ENCODE measurements around the gene TMEM59.

DNA sequence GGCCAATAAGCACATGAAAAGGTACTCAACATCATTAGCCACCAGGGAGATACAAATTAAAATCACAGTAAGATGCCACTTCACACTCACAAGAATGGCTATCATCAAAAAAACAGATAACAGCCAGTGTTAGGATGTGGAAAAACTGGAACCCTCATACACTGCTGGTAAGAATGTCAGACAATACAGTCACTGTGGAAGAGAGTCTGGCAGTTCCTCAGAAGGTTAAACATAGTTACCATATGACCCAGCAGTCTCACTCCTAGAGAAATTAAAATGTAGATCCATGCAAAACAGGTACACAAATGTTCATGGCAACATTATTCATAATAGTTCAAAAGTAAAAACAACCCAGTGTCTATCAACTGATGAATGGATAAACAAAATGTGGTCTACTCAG is 68.3 kb downstream of the TMEM59 start:
- TF ChIP-seq, protein P1, sequence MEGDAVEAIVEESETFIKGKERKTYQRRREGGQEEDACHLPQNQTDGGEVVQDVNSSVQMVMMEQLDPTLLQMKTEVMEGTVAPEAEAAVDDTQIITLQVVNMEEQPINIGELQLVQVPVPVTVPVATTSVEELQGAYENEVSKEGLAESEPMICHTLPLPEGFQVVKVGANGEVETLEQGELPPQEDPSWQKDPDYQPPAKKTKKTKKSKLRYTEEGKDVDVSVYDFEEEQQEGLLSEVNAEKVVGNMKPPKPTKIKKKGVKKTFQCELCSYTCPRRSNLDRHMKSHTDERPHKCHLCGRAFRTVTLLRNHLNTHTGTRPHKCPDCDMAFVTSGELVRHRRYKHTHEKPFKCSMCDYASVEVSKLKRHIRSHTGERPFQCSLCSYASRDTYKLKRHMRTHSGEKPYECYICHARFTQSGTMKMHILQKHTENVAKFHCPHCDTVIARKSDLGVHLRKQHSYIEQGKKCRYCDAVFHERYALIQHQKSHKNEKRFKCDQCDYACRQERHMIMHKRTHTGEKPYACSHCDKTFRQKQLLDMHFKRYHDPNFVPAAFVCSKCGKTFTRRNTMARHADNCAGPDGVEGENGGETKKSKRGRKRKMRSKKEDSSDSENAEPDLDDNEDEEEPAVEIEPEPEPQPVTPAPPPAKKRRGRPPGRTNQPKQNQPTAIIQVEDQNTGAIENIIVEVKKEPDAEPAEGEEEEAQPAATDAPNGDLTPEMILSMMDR (IDR thresholded peaks at IDR 0.05 in 4 of 5, conservative IDR thresholded peaks at IDR 0.05 in 1 of 5) = no peak
- no peak for TF ChIP-seq POLR2A (IDR thresholded peaks at IDR 0.05)

Measured in gastrocnemius medialis (tissue), 4 donors.